HepG2 (cell line): ENCODE results near the gene MARCHF9. TPM values are rescaled to one million over a fixed set of nuclear protein-coding genes. Genes with fewer than 3 reads are reported as not detected.

Experiments
- CBFB ChIP-seq: sonication (generic); formaldehyde crosslinking; IDR thresholded peaks from 2 replicates; pipeline ENCODE4 v1.4.0; 2020; ENCODE audit warnings: missing genetic modification reagents
- CCDC6 ChIP-seq: sonication (generic); formaldehyde crosslinking; IDR thresholded peaks from 2 replicates; pipeline ENCODE4 v1.8.1; 2022; ENCODE audit warnings: mild to moderate bottlenecking, missing genetic modification reagents, moderate library complexity
- CREB1 ChIP-seq, 2 experiments: fragments of 450-650 bp in 1 of 2; IDR thresholded peaks; 2 replicates each; pipeline ENCODE4 v1.6.1; 2016 to 2017; ENCODE audit warnings: control low read depth in 1 of 2, mild to moderate bottlenecking in 1 of 2, missing compliant biosample characterization in 1 of 2, missing genetic modification characterization in 1 of 2
- GTF3A ChIP-seq: sonication (generic); formaldehyde crosslinking; conservative IDR thresholded peaks from 2 replicates; pipeline ENCODE4 v1.4.0; 2020; ENCODE audit warnings: mild to moderate bottlenecking, missing genetic modification reagents
- HDAC2 ChIP-seq: sonication (generic); formaldehyde crosslinking; IDR thresholded peaks from 2 replicates; pipeline ENCODE4 v1.4.0; 2020; ENCODE audit warnings: missing genetic modification reagents
- HNRNPK ChIP-seq: fragments of 200-400 bp; formaldehyde crosslinking; IDR thresholded peaks from 2 replicates; pipeline ENCODE4 v1.6.1; 2018; ENCODE audit warnings: low read length, low read depth, moderate library complexity, mild to moderate bottlenecking; ENCODE audit not compliant: poor library complexity, severe bottlenecking
- PAWR ChIP-seq: sonication (generic); formaldehyde crosslinking; IDR thresholded peaks from 2 replicates; pipeline ENCODE4 v1.4.0; 2020; ENCODE audit warnings: missing genetic modification reagents, mild to moderate bottlenecking, borderline replicate concordance
- TEAD3 ChIP-seq: optimal IDR thresholded peaks from 2 replicates; pipeline ENCODE3; 2016; ENCODE audit warnings: borderline replicate concordance
- TRIM24 ChIP-seq: sonication (generic); formaldehyde crosslinking; IDR thresholded peaks from 2 replicates; pipeline ENCODE4 v1.8.0; 2022; ENCODE audit warnings: mild to moderate bottlenecking, missing genetic modification reagents
- YEATS2 ChIP-seq: sonication (generic); formaldehyde crosslinking; IDR thresholded peaks from 2 replicates; pipeline ENCODE4 v1.4.0; 2020; ENCODE audit warnings: missing genetic modification reagents, borderline replicate concordance
- ZNF224 ChIP-seq: sonication (generic); formaldehyde crosslinking; IDR thresholded peaks from 2 replicates; pipeline ENCODE4 v1.5.0; 2020; ENCODE audit warnings: mild to moderate bottlenecking, missing genetic modification reagents
- ZNF274 ChIP-seq: sonication (generic); formaldehyde crosslinking; IDR thresholded peaks from 2 replicates; pipeline ENCODE4 v1.5.1; 2020; ENCODE audit warnings: mild to moderate bottlenecking, missing genetic modification reagents
- ZNF280D ChIP-seq: sonication (generic); formaldehyde crosslinking; IDR thresholded peaks from 2 replicates; pipeline ENCODE4 v1.5.1; 2020; ENCODE audit warnings: mild to moderate bottlenecking, missing genetic modification reagents
- ZSCAN22 ChIP-seq: sonication (generic); formaldehyde crosslinking; IDR thresholded peaks from 2 replicates; pipeline ENCODE4 v1.4.0; 2020; ENCODE audit warnings: mild to moderate bottlenecking, missing genetic modification reagents
- polyA plus RNA-seq, 8 experiments: library from polyadenylated mRNA; depleted of rRNA in 3 of 8; stranded (reverse) in 7 of 8; unstranded in 1 of 8; fragments of >200 nt; fragmentation: Illumina TruSeq in 4 of 8; extraction: Trizol in 4 of 8; gene quantifications; 2 replicates each; pipeline versions ENCODE4 v1.2.1 to v1.2.3, GENCODE V29; 2011 to 2016; ENCODE audit warnings: low read depth in 4 of 8, missing spikeins in 1 of 8, mixed read lengths in 1 of 8; ENCODE audit not compliant: insufficient read depth in 1 of 8
- total RNA-seq, 5 experiments: library from RNA; depleted of rRNA; stranded (reverse); fragments of >200 nt; fragmentation: Illumina TruSeq; extraction: Trizol; gene quantifications; 2 replicates each; pipeline ENCODE4 v1.2.3, GENCODE V29; 2016; ENCODE audit warnings: low read depth in 1 of 5
- TF ChIP-seq, protein P1 (sequence below): sonication (generic); formaldehyde crosslinking; IDR thresholded peaks from 2 replicates; pipeline ENCODE4 v1.4.0; 2020; ENCODE audit warnings: missing genetic modification reagents
- TF ChIP-seq, protein P2 (sequence below): sonication (generic); formaldehyde crosslinking; IDR thresholded peaks from 2 replicates; pipeline ENCODE4 v1.5.1; 2020; ENCODE audit warnings: mild to moderate bottlenecking, missing genetic modification reagents, moderate library complexity
- TF ChIP-seq, protein P3 (sequence below): sonication (generic); formaldehyde crosslinking; IDR thresholded peaks from 2 replicates; pipeline ENCODE4 v1.9.0; 2022; ENCODE audit warnings: low read depth, missing genetic modification reagents

Gene MARCHF9
- total and polyA plus RNA-seq, 2 of the 13 experiments (the other 11 are each of a cell fraction or from before 2014, with no cell fraction given): 5.7 to 9.6 TPM

DNA sequence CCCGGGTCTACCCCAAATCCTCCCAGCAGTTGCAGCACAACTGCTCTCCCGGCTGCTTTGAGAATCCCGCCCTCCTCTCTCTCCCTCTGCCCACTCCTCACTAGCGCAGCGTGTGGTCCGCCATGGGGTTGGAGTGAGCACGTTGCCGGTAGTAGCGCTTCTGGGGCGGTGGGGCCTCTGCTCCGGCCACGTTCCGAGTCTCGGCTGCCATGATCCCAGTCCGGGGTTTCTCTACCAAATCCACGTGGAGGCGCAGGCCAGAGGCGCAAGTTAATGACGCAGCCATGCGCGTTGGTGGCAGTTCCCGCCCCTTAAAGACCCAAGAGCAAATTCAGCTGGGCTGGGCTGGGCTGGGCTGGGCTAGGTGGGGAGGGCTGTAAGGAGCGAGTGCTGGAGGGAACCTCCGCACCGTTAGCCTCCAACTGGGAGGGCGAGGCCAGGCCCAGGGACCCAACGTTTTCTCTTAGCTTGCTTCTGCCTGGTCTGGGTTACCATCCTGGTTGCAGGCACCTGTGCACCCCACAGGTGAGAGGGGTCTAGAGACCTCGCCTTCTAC is 17.0 kb downstream of the MARCHF9 start, which contains the start of gene METTL1 (continued):
- TF ChIP-seq CCDC6 (CRISPR knock-in tag) (peak; percentile 75), GTF3A (CRISPR knock-in tag) (no peak), CBFB (CRISPR knock-in tag) (peak; percentile 66), ZNF224 (peak; percentile 83; the same call in 1 of the 2 replicates), CREB1 (IDR thresholded peaks at IDR 0.05) (peak; percentile 95), CREB1 (CRISPR knock-in tag; IDR thresholded peaks at IDR 0.05) (peak; percentile 99), TEAD3 (peak; percentile 64), ZNF280D (peak; percentile 57; the same call in 1 of the 2 replicates), PAWR (CRISPR knock-in tag) (0 out of 2 replicates have a peak, but pooled peaks have one; percentile 31), ZNF274 (CRISPR knock-in tag) (peak; percentile 42; the same call in 1 of the 2 replicates), ZSCAN22 (CRISPR knock-in tag) (no peak), HNRNPK (no peak), HDAC2 (CRISPR knock-in tag) (peak; percentile 76; the same call in 1 of the 2 replicates), YEATS2 (peak; percentile 76), TRIM24 (CRISPR knock-in tag) (no peak)
- TF ChIP-seq, protein P1, sequence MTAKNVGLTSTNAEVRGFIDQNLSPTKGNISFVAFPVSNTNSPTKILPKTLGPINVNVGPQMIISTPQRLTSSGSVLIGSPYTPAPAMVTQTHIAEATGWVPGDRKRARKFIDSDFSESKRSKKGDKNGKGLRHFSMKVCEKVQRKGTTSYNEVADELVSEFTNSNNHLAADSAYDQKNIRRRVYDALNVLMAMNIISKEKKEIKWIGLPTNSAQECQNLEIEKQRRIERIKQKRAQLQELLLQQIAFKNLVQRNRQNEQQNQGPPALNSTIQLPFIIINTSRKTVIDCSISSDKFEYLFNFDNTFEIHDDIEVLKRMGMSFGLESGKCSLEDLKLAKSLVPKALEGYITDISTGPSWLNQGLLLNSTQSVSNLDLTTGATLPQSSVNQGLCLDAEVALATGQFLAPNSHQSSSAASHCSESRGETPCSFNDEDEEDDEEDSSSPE (CRISPR knock-in tag): peak; percentile 73; the same call in 1 of the 2 replicates
- TF ChIP-seq, protein P2, sequence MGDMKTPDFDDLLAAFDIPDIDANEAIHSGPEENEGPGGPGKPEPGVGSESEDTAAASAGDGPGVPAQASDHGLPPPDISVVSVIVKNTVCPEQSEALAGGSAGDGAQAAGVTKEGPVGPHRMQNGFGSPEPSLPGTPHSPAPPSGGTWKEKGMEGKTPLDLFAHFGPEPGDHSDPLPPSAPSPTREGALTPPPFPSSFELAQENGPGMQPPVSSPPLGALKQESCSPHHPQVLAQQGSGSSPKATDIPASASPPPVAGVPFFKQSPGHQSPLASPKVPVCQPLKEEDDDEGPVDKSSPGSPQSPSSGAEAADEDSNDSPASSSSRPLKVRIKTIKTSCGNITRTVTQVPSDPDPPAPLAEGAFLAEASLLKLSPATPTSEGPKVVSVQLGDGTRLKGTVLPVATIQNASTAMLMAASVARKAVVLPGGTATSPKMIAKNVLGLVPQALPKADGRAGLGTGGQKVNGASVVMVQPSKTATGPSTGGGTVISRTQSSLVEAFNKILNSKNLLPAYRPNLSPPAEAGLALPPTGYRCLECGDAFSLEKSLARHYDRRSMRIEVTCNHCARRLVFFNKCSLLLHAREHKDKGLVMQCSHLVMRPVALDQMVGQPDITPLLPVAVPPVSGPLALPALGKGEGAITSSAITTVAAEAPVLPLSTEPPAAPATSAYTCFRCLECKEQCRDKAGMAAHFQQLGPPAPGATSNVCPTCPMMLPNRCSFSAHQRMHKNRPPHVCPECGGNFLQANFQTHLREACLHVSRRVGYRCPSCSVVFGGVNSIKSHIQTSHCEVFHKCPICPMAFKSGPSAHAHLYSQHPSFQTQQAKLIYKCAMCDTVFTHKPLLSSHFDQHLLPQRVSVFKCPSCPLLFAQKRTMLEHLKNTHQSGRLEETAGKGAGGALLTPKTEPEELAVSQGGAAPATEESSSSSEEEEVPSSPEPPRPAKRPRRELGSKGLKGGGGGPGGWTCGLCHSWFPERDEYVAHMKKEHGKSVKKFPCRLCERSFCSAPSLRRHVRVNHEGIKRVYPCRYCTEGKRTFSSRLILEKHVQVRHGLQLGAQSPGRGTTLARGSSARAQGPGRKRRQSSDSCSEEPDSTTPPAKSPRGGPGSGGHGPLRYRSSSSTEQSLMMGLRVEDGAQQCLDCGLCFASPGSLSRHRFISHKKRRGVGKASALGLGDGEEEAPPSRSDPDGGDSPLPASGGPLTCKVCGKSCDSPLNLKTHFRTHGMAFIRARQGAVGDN (CRISPR knock-in tag): peak; percentile 91; the same call in 1 of the 2 replicates
- TF ChIP-seq, protein P3, sequence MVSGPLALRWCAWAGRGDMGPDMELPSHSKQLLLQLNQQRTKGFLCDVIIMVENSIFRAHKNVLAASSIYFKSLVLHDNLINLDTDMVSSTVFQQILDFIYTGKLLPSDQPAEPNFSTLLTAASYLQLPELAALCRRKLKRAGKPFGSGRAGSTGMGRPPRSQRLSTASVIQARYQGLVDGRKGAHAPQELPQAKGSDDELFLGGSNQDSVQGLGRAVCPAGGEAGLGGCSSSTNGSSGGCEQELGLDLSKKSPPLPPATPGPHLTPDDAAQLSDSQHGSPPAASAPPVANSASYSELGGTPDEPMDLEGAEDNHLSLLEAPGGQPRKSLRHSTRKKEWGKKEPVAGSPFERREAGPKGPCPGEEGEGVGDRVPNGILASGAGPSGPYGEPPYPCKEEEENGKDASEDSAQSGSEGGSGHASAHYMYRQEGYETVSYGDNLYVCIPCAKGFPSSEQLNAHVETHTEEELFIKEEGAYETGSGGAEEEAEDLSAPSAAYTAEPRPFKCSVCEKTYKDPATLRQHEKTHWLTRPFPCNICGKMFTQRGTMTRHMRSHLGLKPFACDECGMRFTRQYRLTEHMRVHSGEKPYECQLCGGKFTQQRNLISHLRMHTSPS (CRISPR knock-in tag): no peak
